ENCODE data around the gene CHRNA9. TPM values are rescaled to one million over a fixed set of nuclear protein-coding genes. Genes with fewer than 3 reads are reported as not detected.

CHRNA9 gene, protein sequence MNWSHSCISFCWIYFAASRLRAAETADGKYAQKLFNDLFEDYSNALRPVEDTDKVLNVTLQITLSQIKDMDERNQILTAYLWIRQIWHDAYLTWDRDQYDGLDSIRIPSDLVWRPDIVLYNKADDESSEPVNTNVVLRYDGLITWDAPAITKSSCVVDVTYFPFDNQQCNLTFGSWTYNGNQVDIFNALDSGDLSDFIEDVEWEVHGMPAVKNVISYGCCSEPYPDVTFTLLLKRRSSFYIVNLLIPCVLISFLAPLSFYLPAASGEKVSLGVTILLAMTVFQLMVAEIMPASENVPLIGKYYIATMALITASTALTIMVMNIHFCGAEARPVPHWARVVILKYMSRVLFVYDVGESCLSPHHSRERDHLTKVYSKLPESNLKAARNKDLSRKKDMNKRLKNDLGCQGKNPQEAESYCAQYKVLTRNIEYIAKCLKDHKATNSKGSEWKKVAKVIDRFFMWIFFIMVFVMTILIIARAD
- total RNA-seq (2022; extraction: Qiagen RNA extraction; ENCODE audit: low read depth), result 1.4 to 1.9 TPM (median 1.7 TPM) in 5 replicates

DNA sequence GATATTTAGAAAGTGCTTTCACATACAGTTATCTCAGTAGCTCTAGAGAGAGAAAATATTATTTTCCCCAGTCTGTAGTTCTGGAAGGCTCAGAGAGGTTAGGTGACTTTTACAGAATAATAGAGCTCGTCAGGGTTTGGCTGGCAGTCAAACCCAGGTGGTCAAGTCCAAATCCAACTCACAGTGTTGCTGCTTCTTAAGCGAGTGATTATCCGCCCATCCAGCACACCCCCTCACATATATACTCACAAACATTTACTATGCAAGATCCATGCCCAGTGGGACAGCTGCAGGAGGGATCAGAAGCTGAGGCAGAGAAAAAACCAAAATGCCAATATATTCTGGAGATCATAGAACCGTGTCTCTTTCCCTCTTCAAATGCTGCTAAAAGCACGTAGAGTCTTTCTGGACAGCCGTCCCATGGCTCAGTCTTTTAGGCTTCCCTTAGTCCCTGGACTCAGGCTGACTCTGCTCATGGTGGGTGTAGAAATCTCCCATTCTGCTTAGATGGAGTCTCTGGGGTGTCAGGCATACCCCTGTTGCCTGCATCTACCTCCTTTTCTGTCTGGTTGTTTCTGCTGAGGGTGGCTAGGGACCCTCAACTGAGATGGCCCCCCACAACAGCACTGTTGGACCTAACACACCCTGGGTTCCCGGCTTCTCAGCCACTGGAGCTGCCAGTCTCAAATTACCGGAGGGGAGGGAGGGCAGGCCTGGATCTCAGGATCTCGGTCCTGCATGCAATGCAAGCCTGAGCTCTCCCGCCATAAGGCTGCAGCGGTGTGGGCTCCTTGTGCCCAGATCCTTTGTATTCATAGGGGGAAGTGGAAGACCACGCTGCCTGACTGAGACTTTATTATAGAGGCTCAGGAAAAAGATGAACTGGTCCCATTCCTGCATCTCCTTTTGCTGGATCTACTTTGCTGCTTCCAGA is at the start of gene CHRNA9:
Gene CHRNA9 (plus strand): TSS at position 743 of the 934 bp plus-strand sequence. CDS start 135 bp downstream, at position 878.

Other genes starting within 250 kb of the CHRNA9 start
- 0.08 to 0.16 TPM (median 0.13 TPM) in 3 of 5 replicates, not detected in the others for gene RHOH, start 138.3 kb upstream of the CHRNA9 start, total RNA-seq (2022; extraction: Qiagen RNA extraction; ENCODE audit: low read depth)